Mononuclear cell (primary cell): Measurements from ENCODE around the gene CDKAL1. TPM values are rescaled to one million over a fixed set of nuclear protein-coding genes. Genes with fewer than 3 reads are reported as not detected.
"Not testable (repeated sequence)": the region's sequence is repeated elsewhere in the genome, so short reads cannot be mapped to it uniquely, and the experiment has no call there.

Experiments
- H3K27me3 ChIP-seq: 2 replicates; pipeline ENCODE4 v1.6.0; 2011; ENCODE audit warnings: low read length, control low read depth; ENCODE audit not compliant: insufficient read depth
- H3K4me1 ChIP-seq: 2 replicates; pipeline ENCODE4 v1.5.1; 2011; ENCODE audit warnings: mild to moderate bottlenecking, low read length, control low read depth; ENCODE audit not compliant: insufficient read depth
- H3K4me3 ChIP-seq: 2 replicates; pipeline ENCODE4 v1.5.1; 2011; ENCODE audit warnings: mild to moderate bottlenecking, low read length, moderate library complexity
- H3K9me3 ChIP-seq: 2 replicates; pipeline ENCODE4 v1.5.1; 2011; ENCODE audit warnings: low read depth, mild to moderate bottlenecking, control low read depth, low read length
- total RNA-seq: library from RNA; depleted of rRNA; stranded (reverse); fragments of >200 nt; gene quantifications from one replicate; pipeline ENCODE4 v1.2.3, GENCODE V29; 2012

Gene CDKAL1
- total RNA-seq, 1 donor = 26.6 TPM

GRCh38 chr6:20826378-20826777 lies 292.1 kb downstream of the CDKAL1 start:
- Histone ChIP-seq H3K9me3 (no peaks in the 10 kb centered on the region), H3K4me1 (no peaks in the 10 kb centered on the region), H3K27me3 (no peaks in the 10 kb centered on the region), H3K4me3 (no peak overlapping the region)

- no peak overlapping the region for H3K4me3 ChIP-seq
- H3K4me1 ChIP-seq = no peaks in the 10 kb centered on the region
- no peaks in the 10 kb centered on the region for H3K27me3 ChIP-seq
- H3K9me3 ChIP-seq = no peaks in the 10 kb centered on the region
These were observed 293.5 kb downstream of the CDKAL1 start for GRCh38 chr6:20827798-20828197.

- no peak overlapping the region for H3K4me3 ChIP-seq
- no peaks in the 10 kb centered on the region for H3K27me3 ChIP-seq
- no peaks in the 10 kb centered on the region for H3K4me1 ChIP-seq
- H3K9me3 ChIP-seq = no peaks in the 10 kb centered on the region
These were observed 296.3 kb downstream of the CDKAL1 start for GRCh38 chr6:20830576-20830975.

- H3K4me3 ChIP-seq, H3K4me1 ChIP-seq, H3K27me3 ChIP-seq, H3K9me3 ChIP-seq: not testable (repeated sequence)
These were observed 297.0 kb downstream of the CDKAL1 start for GRCh38 chr6:20831251-20831650.

- H3K27me3 ChIP-seq = no peaks in the 10 kb centered on the region
- no peaks in the 10 kb centered on the region for H3K9me3 ChIP-seq
- H3K4me3 ChIP-seq = no peak overlapping the region
- H3K4me1 ChIP-seq = no peaks in the 10 kb centered on the region
These were observed 299.7 kb downstream of the CDKAL1 start for GRCh38 chr6:20833881-20834515.

GRCh38 chr6:20835315-20836010 lies 301.2 kb downstream of the CDKAL1 start:
- Histone ChIP-seq H3K4me1 (no peaks in the 10 kb centered on the region), H3K9me3 (no peaks in the 10 kb centered on the region), H3K27me3 (no peaks in the 10 kb centered on the region), H3K4me3 (no peak overlapping the region)

- Histone ChIP-seq H3K9me3 (no peaks in the 10 kb centered on the region), H3K4me1 (no peaks in the 10 kb centered on the region), H3K27me3 (no peaks in the 10 kb centered on the region), H3K4me3 (no peak overlapping the region)
These were observed 302.9 kb downstream of the CDKAL1 start for GRCh38 chr6:20837189-20837588.

- no peak overlapping the region for H3K4me3 ChIP-seq
These were observed 303.9 kb downstream of the CDKAL1 start for GRCh38 chr6:20838113-20838512.

GRCh38 chr6:20839630-20840029 lies 305.4 kb downstream of the CDKAL1 start:
- Histone ChIP-seq H3K9me3 (no peaks in the 10 kb centered on the region), H3K27me3 (no peaks in the 10 kb centered on the region), H3K4me3 (no peak overlapping the region), H3K4me1 (no peaks in the 10 kb centered on the region)

More at GRCh38 chr6:20838113-20838512, 303.9 kb downstream of the CDKAL1 start:
- Histone ChIP-seq H3K9me3 (no peaks in the 10 kb centered on the region), H3K4me1 (no peaks in the 10 kb centered on the region), H3K27me3 (no peaks in the 10 kb centered on the region)

GRCh38 chr6:20840675-20841074 lies 306.4 kb downstream of the CDKAL1 start:
- Histone ChIP-seq H3K4me1 (no peaks in the 10 kb centered on the region), H3K27me3 (no peaks in the 10 kb centered on the region), H3K4me3 (no peak overlapping the region), H3K9me3 (no peaks in the 10 kb centered on the region)

GRCh38 chr6:20841806-20842205 lies 307.5 kb downstream of the CDKAL1 start:
- Histone ChIP-seq H3K4me1 (no peaks in the 10 kb centered on the region), H3K4me3 (no peak overlapping the region), H3K27me3 (no peaks in the 10 kb centered on the region), H3K9me3 (no peaks in the 10 kb centered on the region)

- Histone ChIP-seq H3K4me1 (no peaks in the 10 kb centered on the region), H3K9me3 (no peaks in the 10 kb centered on the region), H3K27me3 (no peaks in the 10 kb centered on the region)
These were observed 311.3 kb downstream of the CDKAL1 start for GRCh38 chr6:20845592-20845991.

GRCh38 chr6:20846602-20847028 lies 312.4 kb downstream of the CDKAL1 start:
- Histone ChIP-seq H3K4me3 (no peak overlapping the region), H3K9me3 (no peaks in the 10 kb centered on the region), H3K4me1 (no peaks in the 10 kb centered on the region), H3K27me3 (no peaks in the 10 kb centered on the region)

More at GRCh38 chr6:20845592-20845991, 311.3 kb downstream of the CDKAL1 start:
- H3K4me3 ChIP-seq = no peak overlapping the region

GRCh38 chr6:20847904-20848303 lies 313.6 kb downstream of the CDKAL1 start:
- Histone ChIP-seq H3K4me3 (no peak overlapping the region), H3K9me3 (no peaks in the 10 kb centered on the region), H3K4me1 (no peaks in the 10 kb centered on the region)

GRCh38 chr6:20850686-20851416 lies 316.6 kb downstream of the CDKAL1 start:
- Histone ChIP-seq H3K27me3 (no peaks in the 10 kb centered on the region), H3K4me1 (no peaks in the 10 kb centered on the region), H3K4me3 (no peak overlapping the region), H3K9me3 (no peaks in the 10 kb centered on the region)

More at GRCh38 chr6:20847904-20848303, 313.6 kb downstream of the CDKAL1 start:
- no peaks in the 10 kb centered on the region for H3K27me3 ChIP-seq
